ENCODE data around the gene CKLF.

DNA sequence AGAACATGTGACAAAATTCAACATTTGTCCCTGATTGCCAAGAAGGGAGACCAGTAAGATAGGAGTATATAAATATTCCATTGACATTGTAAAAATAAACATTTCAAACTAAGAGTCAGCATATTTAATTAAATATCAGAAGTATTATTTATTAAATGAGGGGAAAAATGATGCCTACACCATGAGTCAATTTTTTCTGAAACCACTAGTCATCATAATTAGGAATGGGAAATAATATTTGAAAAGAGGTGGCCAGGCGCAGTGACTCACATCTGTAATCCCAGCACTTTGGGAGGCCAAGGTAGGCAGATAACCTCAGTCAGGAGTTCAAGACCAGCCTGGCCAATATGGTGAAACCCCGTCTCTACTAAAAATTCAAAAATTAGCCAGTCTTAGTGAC lies 16.0 kb downstream of the CKLF start:
- TF ChIP-seq POLR2A (IDR thresholded peaks at IDR 0.05), result no peak
- TF ChIP-seq, protein P1, sequence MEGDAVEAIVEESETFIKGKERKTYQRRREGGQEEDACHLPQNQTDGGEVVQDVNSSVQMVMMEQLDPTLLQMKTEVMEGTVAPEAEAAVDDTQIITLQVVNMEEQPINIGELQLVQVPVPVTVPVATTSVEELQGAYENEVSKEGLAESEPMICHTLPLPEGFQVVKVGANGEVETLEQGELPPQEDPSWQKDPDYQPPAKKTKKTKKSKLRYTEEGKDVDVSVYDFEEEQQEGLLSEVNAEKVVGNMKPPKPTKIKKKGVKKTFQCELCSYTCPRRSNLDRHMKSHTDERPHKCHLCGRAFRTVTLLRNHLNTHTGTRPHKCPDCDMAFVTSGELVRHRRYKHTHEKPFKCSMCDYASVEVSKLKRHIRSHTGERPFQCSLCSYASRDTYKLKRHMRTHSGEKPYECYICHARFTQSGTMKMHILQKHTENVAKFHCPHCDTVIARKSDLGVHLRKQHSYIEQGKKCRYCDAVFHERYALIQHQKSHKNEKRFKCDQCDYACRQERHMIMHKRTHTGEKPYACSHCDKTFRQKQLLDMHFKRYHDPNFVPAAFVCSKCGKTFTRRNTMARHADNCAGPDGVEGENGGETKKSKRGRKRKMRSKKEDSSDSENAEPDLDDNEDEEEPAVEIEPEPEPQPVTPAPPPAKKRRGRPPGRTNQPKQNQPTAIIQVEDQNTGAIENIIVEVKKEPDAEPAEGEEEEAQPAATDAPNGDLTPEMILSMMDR (IDR thresholded peaks at IDR 0.05), result no peak
